GM12864 (cell line): ENCODE data around the gene CDK19.
"Not testable (repeated sequence)": the region's sequence is repeated elsewhere in the genome, so short reads cannot be mapped to it uniquely, and the experiment has no call there.

Experiments used
- DNase-seq: peaks from one replicate; pipeline ENCODE4 v3.0.0-alpha.2; 2011; ENCODE audit warnings: low read depth
- H3K4me3 ChIP-seq: 2 replicates; pipeline ENCODE4 v1.5.1; 2011; ENCODE audit warnings: mild to moderate bottlenecking, low read depth, low read length, control low read depth
- TF ChIP-seq, protein P1 (sequence below): IDR thresholded peaks from 2 replicates; pipeline ENCODE4 v1.5.1; 2011; ENCODE audit warnings: low read depth, mild to moderate bottlenecking, moderate library complexity, low read length, control low read depth, inconsistent platforms; ENCODE audit errors: missing control alignments

The CDK19 gene

DNA sequence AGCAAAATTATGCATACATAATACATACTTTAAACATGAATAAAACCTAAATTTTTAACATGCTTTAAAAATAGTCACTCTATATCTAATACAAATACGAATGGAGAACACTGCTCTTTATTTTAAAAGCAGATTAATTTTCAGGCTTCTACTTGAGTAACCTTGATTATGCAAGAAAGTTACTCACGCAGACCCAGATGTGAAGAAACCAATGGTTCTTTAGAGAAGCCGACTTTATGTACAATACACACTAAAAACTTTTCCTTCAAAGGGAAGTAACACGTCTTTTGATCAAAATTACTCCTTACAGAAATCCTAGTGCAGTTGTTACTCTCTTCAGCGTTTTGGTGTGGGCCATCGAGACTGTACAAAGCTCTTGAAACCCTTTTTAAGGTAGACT, 201.9 kb downstream of the CDK19 start:
- DNase-seq = no peak
- TF ChIP-seq, protein P1, sequence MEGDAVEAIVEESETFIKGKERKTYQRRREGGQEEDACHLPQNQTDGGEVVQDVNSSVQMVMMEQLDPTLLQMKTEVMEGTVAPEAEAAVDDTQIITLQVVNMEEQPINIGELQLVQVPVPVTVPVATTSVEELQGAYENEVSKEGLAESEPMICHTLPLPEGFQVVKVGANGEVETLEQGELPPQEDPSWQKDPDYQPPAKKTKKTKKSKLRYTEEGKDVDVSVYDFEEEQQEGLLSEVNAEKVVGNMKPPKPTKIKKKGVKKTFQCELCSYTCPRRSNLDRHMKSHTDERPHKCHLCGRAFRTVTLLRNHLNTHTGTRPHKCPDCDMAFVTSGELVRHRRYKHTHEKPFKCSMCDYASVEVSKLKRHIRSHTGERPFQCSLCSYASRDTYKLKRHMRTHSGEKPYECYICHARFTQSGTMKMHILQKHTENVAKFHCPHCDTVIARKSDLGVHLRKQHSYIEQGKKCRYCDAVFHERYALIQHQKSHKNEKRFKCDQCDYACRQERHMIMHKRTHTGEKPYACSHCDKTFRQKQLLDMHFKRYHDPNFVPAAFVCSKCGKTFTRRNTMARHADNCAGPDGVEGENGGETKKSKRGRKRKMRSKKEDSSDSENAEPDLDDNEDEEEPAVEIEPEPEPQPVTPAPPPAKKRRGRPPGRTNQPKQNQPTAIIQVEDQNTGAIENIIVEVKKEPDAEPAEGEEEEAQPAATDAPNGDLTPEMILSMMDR = no peak
- H3K4me3 ChIP-seq = no peak overlapping the region

DNA sequence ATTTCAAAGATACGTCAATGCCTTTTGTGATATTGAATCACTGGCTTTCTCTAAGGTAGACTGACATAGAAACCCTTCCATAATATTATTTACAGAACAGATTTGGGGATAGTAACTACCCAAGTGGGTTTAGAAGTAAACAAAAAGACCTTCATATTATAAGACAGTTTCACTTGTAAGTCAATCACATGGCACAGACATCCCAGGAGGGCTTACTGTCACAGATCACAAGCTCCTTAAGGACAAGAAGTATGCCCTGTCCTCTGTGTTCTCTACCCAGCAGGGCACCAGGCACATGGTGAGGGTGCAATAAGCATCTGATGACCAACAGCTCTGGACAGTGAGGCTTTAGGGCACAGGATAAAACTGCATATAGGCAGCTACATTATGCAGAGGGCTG, 203.0 kb downstream of the CDK19 start:
- no peak for DNase-seq
- TF ChIP-seq, protein P1 = no peak
- no peak overlapping the region for H3K4me3 ChIP-seq

DNA sequence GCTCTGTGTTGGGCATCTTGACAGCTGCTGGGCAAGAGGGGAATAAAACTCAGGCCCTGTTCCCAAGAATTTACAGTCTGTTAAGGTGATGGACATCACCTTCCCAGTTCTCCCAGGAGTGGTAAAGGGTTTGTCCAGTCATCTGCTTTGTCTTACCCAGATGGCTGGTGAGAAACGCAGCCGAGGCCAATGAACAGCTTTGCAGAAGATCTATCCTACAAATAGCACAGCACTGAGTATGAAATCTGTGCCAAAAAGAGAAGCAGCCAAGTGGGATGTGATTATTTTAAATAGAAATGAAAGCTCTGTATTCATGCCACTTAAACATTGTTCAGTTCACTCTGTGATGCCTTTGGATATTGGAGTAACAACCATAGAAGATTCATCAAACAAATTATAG, 206.2 kb downstream of the CDK19 start:
- TF ChIP-seq, protein P1 = no peak
- no peak for DNase-seq
- no peak overlapping the region for H3K4me3 ChIP-seq

DNA sequence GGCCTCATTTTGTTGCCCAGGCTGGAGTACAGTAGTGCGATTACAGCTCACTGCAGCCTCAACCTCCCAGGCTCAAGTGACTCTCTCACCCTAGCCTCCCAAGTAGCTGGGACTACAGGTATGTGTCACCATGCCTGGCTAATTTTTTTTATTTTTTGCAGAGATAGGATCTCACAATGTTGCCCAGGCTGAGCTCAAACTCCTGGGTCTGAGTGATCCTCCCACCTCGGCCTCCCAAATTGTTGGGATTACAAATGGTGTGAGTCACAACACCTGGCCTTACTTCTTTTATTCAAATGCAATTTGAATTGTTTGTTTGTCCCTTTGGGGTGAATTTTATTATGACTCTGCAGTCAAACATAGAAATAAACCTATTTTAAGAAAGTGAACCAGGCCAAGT, 207.1 kb downstream of the CDK19 start:
- no peak for DNase-seq
- H3K4me3 ChIP-seq = no peak overlapping the region
- TF ChIP-seq, protein P1 = no peak

DNA sequence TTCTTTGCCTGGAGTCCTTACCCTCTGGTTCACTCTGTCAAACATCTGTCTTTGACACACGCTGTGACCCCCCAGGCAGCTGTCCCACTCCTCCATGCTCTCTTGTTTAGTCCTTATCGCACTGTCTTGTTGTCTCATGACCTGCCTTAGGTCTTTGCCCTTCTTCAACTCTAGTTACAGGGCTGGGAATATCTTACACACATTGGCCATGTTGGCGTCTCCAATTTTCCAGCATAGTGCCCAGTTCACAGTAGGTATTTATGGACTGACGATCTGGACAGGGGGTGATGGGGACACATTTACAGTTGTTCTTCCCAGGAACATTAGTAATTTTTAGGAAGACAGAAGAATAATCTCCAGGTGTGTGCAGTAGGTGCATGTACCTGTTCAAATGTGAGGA, 209.1 kb downstream of the CDK19 start:
- TF ChIP-seq, protein P1 = no peak
- no peak for DNase-seq

DNA sequence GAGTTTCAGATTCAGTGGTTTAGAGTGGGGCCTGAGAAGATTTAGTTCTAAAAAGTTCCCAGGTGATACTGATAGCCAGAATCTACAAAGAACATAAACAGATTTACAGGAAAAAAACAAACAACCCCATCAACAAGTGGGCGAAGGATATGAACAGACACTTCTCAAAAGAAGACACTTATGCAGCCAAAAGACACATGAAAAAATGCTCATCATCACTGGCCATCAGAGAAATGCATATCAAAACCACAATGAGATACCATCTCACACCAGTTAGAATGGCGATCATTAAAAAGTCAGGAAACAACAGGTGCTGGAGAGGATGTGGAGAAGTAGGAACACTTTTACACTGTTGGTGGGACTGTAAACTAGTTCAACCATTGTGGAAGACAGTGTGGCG, 214.6 kb downstream of the CDK19 start:
- H3K4me3 ChIP-seq, DNase-seq: not testable (repeated sequence)

More for the DNA sequence above, 209.1 kb downstream of the CDK19 start:
- H3K4me3 ChIP-seq = no peak overlapping the region

DNA sequence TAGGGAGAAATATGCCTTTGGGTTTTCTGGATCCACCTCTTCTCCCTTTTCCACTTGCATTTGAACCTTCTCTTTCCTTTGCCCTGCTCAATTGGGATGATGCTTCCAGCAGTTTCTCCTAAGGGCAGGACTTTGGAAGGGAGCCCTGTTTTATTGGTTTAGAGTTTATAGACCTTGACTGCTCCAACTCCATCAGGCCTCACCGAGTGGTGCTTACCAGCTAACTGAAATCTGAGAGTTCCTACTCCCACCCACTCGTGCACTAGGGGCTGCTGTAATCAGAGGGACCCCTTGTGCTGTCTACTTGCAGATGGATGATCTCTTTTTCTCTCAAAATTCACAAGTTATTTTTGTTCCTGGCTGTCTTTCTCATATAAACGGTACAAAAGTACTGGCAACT, 217.5 kb downstream of the CDK19 start:
- DNase-seq = no peak
- TF ChIP-seq, protein P1 = no peak
- no peak overlapping the region for H3K4me3 ChIP-seq

DNA sequence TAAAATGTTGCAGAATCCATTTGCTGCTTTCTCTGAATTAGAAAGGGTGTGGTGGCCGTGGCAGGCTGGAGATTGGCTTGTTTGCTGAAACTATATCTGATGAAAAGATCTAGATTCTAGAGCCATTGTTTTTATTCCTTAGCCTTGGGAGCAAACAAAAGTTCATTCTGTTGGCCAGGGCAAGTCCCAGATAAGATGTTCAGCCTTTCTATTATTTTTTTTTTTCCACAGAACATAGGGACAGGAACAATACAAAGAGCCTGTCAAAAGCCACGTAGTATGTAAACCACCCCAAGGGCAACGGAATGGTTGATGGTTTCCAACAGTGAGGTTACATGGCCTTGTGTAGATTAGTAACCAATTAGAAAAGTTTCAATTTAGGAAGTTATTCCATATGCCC, 218.9 kb downstream of the CDK19 start:
- DNase-seq = no peak
- TF ChIP-seq, protein P1 = no peak
- H3K4me3 ChIP-seq = no peak overlapping the region
